ENCODE measurements around the gene C16orf78. TPM values are rescaled to one million over a fixed set of nuclear protein-coding genes. Genes with fewer than 3 reads are reported as not detected.

Gene C16orf78
- total RNA-seq, 4 donors from 2014 or later, result not detected

DNA sequence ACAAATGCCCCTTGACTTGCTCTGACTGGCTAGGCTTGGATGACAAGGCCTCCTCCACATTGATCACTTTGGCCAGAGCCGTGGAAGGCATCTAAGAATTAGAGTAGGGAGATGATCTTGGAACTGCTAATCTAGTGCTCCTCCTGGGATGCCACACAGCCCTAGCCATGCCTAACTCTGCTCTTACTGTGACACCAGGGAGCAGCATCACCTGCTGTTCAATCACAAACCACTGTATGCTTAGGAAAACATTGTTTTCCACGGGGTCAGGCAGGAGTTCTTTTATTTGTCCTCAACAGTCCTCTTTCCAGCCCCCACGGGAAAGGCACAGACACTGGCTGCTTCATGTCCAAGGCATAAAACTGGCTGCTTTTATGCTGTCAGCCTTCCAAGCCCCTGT, 46.3 kb downstream of the C16orf78 start:
- WGBS, 2 donors (ENCODE audit: low coverage in 1 of 2), result 0% methylated on average over 1 of the region's 3 CpGs; no CpG with 5 or more reads in 1 of the 2 donors
- ATAC-seq, result no peak
- H3K4me3 ChIP-seq, result no peak overlapping the region

DNA sequence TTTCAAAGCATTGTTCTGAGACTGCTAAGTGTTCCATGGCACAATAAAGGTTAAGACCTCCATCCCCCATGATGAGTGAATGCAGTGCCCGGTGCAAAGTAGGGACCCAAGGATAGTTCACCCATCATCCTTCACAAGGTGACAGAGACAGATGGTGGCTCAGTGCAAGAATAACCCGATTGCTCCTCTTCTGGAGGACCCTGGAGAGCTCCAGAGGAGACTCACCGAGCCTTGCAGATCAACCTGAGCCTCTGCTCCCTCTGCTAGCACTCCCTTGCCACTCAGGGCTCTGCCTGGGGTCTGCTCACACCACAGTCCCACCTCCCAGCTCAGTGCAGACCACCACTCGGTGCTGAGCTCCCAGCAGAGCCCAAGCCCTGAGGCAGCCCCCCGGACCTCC, 49.3 kb downstream of the C16orf78 start:
- no peak for TF ChIP-seq POLR2A (IDR thresholded peaks at IDR 0.05)
- no peak for TF ChIP-seq EP300 (IDR thresholded peaks at IDR 0.05)
- TF ChIP-seq POLR2AphosphoS5 (IDR thresholded peaks at IDR 0.05), result no peak
- TF ChIP-seq, protein P1, sequence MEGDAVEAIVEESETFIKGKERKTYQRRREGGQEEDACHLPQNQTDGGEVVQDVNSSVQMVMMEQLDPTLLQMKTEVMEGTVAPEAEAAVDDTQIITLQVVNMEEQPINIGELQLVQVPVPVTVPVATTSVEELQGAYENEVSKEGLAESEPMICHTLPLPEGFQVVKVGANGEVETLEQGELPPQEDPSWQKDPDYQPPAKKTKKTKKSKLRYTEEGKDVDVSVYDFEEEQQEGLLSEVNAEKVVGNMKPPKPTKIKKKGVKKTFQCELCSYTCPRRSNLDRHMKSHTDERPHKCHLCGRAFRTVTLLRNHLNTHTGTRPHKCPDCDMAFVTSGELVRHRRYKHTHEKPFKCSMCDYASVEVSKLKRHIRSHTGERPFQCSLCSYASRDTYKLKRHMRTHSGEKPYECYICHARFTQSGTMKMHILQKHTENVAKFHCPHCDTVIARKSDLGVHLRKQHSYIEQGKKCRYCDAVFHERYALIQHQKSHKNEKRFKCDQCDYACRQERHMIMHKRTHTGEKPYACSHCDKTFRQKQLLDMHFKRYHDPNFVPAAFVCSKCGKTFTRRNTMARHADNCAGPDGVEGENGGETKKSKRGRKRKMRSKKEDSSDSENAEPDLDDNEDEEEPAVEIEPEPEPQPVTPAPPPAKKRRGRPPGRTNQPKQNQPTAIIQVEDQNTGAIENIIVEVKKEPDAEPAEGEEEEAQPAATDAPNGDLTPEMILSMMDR (IDR thresholded peaks at IDR 0.05), result no peak
- WGBS, 2 donors (ENCODE audit: low coverage in 1 of 2), result 43% methylated on average over 1 of the region's 5 CpGs; no CpG with 5 or more reads in 1 of the 2 donors
- ATAC-seq, result no peak
- Histone ChIP-seq H3K9me3 (peaks cover 0 to 18% (median 0%) of the 10 kb centered on the region in 3 donors), H3K27ac (no peak overlapping the region), H3K36me3 (no peaks in the 10 kb centered on the region), H3K27me3 (peaks cover 32% of the 10 kb centered on the region), H3K4me3 (no peak overlapping the region), H3K4me1 (no peaks in the 10 kb centered on the region)

More for the DNA sequence above, 46.3 kb downstream of the C16orf78 start:
- no peaks in the 10 kb centered on the region for H3K4me1 ChIP-seq
- H3K9me3 ChIP-seq, result peaks cover 0 to 17% (median 0%) of the 10 kb centered on the region in 3 donors
- no peaks in the 10 kb centered on the region for H3K36me3 ChIP-seq
- no peak overlapping the region for H3K27ac ChIP-seq
- no peak for TF ChIP-seq EP300 (IDR thresholded peaks at IDR 0.05)
- TF ChIP-seq, protein P1 (IDR thresholded peaks at IDR 0.05), result no peak
- no peak for TF ChIP-seq POLR2A (IDR thresholded peaks at IDR 0.05)
- H3K27me3 ChIP-seq, result peaks cover 46% of the 10 kb centered on the region

DNA sequence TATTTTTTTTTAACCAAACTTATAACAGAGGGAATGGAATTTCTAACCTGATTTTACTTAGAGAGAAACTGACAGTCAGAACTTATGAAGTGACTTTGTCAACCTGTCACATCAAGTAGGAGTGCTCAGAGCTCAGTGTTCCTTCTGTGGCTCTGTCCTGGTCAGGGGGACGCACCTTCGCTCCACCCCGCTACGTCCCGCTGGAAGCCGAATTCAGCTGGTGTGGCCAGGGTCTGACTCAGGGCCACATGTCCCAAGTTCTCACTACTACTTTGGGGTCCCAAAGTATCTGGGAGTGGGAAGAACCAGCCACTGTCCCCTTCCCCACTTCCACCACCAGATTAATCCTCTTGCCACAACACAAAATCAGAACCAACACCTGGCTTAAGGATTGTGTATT, 51.4 kb downstream of the C16orf78 start:
- no peak for ATAC-seq
- TF ChIP-seq EP300 (IDR thresholded peaks at IDR 0.05) (no peak), POLR2A (IDR thresholded peaks at IDR 0.05) (no peak), POLR2AphosphoS5 (IDR thresholded peaks at IDR 0.05) (no peak)
- TF ChIP-seq, protein P1 (IDR thresholded peaks at IDR 0.05), result no peak
- Histone ChIP-seq H3K4me1 (no peaks in the 10 kb centered on the region), H3K4me3 (no peak overlapping the region), H3K27me3 (peaks cover 21% of the 10 kb centered on the region), H3K9me3 (peaks cover 0 to 32% (median 0%) of the 10 kb centered on the region in 3 donors), H3K36me3 (no peaks in the 10 kb centered on the region), H3K27ac (no peak overlapping the region)
- WGBS, 2 donors (ENCODE audit: low coverage in 1 of 2), result 92 to 100% methylated on average over 3 to 4 of the region's 6 CpGs

DNA sequence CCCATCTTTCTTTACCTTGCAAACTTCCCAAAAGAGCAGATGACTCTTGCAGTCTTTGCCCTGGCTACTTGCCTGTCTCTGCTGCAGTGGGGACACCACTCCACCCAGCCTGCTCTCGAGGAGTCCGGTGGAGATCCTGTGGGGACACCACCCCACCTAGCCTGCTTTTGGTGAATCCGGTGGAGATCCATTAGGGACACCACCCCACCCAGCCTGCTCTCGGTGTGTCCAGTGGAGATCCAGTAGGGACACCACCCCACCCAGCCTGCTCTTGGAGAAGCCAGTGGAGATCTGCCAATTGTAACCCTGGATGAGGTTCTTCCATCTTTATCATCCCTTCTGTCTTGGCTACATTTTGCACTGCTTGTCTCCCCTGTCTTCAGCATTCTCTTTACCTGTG, 54.2 kb downstream of the C16orf78 start:
- peaks cover 11% of the 10 kb centered on the region for H3K27me3 ChIP-seq
- no peak overlapping the region for H3K4me3 ChIP-seq
- H3K27ac ChIP-seq, result no peak overlapping the region
- ATAC-seq, result no peak
- no peaks in the 10 kb centered on the region for H3K36me3 ChIP-seq
- WGBS, 2 donors (ENCODE audit: low coverage in 1 of 2), result 80% methylated on average over 4 of the region's 4 CpGs; no CpG with 5 or more reads in 1 of the 2 donors
- no peaks in the 10 kb centered on the region for H3K4me1 ChIP-seq
- peaks cover 0 to 32% (median 0%) of the 10 kb centered on the region in 3 donors for H3K9me3 ChIP-seq
- no peak for TF ChIP-seq EP300 (IDR thresholded peaks at IDR 0.05)
- TF ChIP-seq POLR2A (IDR thresholded peaks at IDR 0.05), result no peak
- TF ChIP-seq, protein P1 (IDR thresholded peaks at IDR 0.05), result no peak
- TF ChIP-seq POLR2AphosphoS5 (IDR thresholded peaks at IDR 0.05), result no peak

DNA sequence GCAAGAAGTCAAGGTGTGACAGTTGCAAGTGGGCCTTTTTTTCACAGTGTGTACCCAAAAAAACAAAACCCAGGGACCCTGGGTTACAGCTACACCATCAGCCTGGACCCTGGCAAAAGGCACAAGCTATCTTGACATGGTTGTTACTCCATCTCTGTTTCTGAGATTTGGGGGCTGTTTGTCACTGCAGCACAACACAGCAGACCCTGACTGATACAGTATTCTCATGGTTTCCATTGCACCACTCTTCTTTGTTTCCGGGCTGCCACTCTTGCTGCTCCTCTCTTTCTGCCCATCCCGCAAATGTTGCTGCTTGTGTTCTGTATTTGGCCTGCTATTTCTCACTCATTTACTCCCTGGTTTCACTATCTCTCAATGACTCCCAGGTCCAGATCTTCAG, 55.2 kb downstream of the C16orf78 start:
- ATAC-seq, result no peak
- 100% methylated on average over 2 of the region's 2 CpGs for WGBS, 2 donors (ENCODE audit: low coverage in 1 of 2)
- Histone ChIP-seq H3K4me1 (no peaks in the 10 kb centered on the region), H3K36me3 (no peaks in the 10 kb centered on the region), H3K4me3 (no peak overlapping the region), H3K27ac (no peak overlapping the region), H3K27me3 (peaks cover under 1% of the 10 kb centered on the region), H3K9me3 (peaks cover 0 to 23% (median 0%) of the 10 kb centered on the region in 3 donors)
- TF ChIP-seq, protein P1 (IDR thresholded peaks at IDR 0.05), result no peak
- TF ChIP-seq POLR2AphosphoS5 (IDR thresholded peaks at IDR 0.05), result no peak
- no peak for TF ChIP-seq EP300 (IDR thresholded peaks at IDR 0.05)
- TF ChIP-seq POLR2A (IDR thresholded peaks at IDR 0.05), result no peak

Measured in gastroesophageal sphincter (tissue), 4 donors.